ENCODE data around the gene TRPV3.

TRPV3 gene

DNA sequence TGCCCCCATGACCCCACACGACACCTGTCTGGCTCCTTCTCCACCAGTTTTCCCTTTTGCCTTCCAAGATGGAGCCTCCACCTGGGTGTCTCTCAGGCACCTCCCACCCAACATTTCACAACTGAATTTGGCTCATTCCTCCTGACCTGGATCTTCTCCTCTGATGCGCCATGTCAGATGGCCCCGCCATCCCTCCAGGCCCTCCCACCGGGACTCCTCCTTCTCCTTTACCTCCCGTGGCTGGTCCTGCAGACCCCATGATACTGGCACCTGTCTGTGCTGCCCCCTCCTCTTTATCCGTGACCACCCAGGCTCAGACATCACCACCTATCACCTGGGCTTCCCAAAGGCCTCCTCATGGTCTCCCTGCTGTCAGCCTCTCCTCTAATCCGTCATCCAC is 4.7 kb downstream of the TRPV3 start:
- TF ChIP-seq EZH2 (IDR thresholded peaks at IDR 0.05; ENCODE audit: borderline replicate concordance, low read length), result no peak
- TF ChIP-seq, protein P1, sequence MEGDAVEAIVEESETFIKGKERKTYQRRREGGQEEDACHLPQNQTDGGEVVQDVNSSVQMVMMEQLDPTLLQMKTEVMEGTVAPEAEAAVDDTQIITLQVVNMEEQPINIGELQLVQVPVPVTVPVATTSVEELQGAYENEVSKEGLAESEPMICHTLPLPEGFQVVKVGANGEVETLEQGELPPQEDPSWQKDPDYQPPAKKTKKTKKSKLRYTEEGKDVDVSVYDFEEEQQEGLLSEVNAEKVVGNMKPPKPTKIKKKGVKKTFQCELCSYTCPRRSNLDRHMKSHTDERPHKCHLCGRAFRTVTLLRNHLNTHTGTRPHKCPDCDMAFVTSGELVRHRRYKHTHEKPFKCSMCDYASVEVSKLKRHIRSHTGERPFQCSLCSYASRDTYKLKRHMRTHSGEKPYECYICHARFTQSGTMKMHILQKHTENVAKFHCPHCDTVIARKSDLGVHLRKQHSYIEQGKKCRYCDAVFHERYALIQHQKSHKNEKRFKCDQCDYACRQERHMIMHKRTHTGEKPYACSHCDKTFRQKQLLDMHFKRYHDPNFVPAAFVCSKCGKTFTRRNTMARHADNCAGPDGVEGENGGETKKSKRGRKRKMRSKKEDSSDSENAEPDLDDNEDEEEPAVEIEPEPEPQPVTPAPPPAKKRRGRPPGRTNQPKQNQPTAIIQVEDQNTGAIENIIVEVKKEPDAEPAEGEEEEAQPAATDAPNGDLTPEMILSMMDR (IDR thresholded peaks at IDR 0.05; ENCODE audit: low read length), result no peak
- Histone ChIP-seq H3K27me3 (ENCODE audit: insufficient read depth, low read length) (peaks cover 14% of the 10 kb centered on the region; the same call in 1 of the 2 replicates), H4K20me1 (ENCODE audit: insufficient read depth, low read length) (no peaks in the 10 kb centered on the region), H3K4me1 (ENCODE audit: insufficient read depth, low read length, severe bottlenecking) (peaks cover 16% of the 10 kb centered on the region), H3K79me2 (ENCODE audit: insufficient read depth, low read length) (no peaks in the 10 kb centered on the region), H3K9ac (ENCODE audit: low read length) (no peak overlapping the region), H3K4me2 (ENCODE audit: low read length) (no peak overlapping the region), H2AFZ (ENCODE audit: low read length) (no peak overlapping the region), H3K36me3 (ENCODE audit: insufficient read depth, low read length) (no peaks in the 10 kb centered on the region), H3K9me2 (ENCODE audit: low read depth, low read length) (no peaks in the 10 kb centered on the region), H3K27ac (ENCODE audit: low read depth, low read length, poor library complexity, severe bottlenecking) (no peak overlapping the region), H3K4me3 (ENCODE audit: low read depth, low read length, poor library complexity, severe bottlenecking) (no peak overlapping the region), H3F3A (ENCODE audit: insufficient read depth, low read length) (no peaks in the 10 kb centered on the region), H3K9me3 (ENCODE audit: low read length) (no peaks in the 10 kb centered on the region)

DNA sequence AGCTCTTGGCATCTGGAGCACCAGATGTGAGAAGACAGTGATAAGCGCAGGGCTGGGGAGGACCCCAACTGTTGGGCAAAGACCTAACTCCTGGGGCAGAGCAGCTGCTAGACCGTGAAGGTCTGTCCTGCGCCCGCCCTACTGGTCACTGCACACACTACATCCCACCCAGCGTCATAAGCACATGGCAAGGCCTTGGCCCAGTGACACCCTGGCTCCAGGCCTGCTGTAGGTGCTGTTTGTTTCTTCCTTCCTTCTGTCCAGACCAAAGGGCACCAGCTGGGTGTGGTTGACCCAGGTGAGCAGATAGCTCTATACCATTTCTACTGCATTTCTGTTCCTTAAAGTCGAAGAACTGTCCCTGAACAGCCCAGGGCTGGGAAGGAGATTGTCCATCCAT is 6.4 kb downstream of the TRPV3 start:
- H3K9me2 ChIP-seq (ENCODE audit: low read depth, low read length), result no peaks in the 10 kb centered on the region
- 0 out of 2 replicates have a peak, but pooled peaks cover 10% of the 10 kb centered on the region for H3K27me3 ChIP-seq (ENCODE audit: insufficient read depth, low read length)
- no peaks in the 10 kb centered on the region for H3K4me1 ChIP-seq (ENCODE audit: insufficient read depth, low read length, severe bottlenecking)
- H2AFZ ChIP-seq (ENCODE audit: low read length), result no peak overlapping the region
- no peaks in the 10 kb centered on the region for H3K79me2 ChIP-seq (ENCODE audit: insufficient read depth, low read length)
- H3F3A ChIP-seq (ENCODE audit: insufficient read depth, low read length), result no peaks in the 10 kb centered on the region
- no peak overlapping the region for H3K4me2 ChIP-seq (ENCODE audit: low read length)
- no peaks in the 10 kb centered on the region for H3K36me3 ChIP-seq (ENCODE audit: insufficient read depth, low read length)
- no peak overlapping the region for H3K27ac ChIP-seq (ENCODE audit: low read depth, low read length, poor library complexity, severe bottlenecking)
- no peak overlapping the region for H3K9ac ChIP-seq (ENCODE audit: low read length)
- H4K20me1 ChIP-seq (ENCODE audit: insufficient read depth, low read length), result no peaks in the 10 kb centered on the region
- TF ChIP-seq EZH2 (IDR thresholded peaks at IDR 0.05; ENCODE audit: borderline replicate concordance, low read length), result no peak
- TF ChIP-seq, protein P1 (IDR thresholded peaks at IDR 0.05; ENCODE audit: low read length), result no peak
- H3K9me3 ChIP-seq (ENCODE audit: low read length), result no peaks in the 10 kb centered on the region
- H3K4me3 ChIP-seq (ENCODE audit: low read depth, low read length, poor library complexity, severe bottlenecking), result no peak overlapping the region

DNA sequence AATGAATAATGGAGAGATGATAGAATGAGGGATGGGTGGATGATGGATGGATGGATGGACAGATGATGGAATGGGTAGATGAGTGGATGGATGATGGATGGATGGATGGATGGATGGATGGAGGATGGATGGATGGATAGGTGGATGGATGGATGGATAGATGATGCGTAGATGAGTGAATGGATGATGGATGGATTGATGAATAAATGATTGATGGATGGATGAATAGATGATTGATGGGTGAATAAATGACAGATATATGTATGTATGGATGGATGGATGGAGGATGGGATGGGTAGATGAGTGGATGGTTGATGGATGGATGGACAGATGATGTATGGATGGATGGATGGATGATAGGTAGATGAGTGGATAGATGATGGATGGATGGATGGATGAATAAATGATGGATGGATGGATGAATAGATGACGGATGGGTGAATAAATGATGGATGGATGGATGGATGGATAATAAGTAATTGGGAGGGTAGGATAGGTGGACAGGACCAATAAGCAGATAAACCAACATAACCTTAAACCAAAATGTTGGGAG is 7.9 kb downstream of the TRPV3 start:
- Histone ChIP-seq H3K4me2 (ENCODE audit: low read length) (no peak overlapping the region), H3K9me3 (ENCODE audit: low read length) (no peaks in the 10 kb centered on the region), H3K9ac (ENCODE audit: low read length) (no peak overlapping the region), H3F3A (ENCODE audit: insufficient read depth, low read length) (no peaks in the 10 kb centered on the region), H3K79me2 (ENCODE audit: insufficient read depth, low read length) (no peaks in the 10 kb centered on the region), H3K27me3 (ENCODE audit: insufficient read depth, low read length) (0 out of 2 replicates have a peak, but pooled peaks cover 4% of the 10 kb centered on the region), H3K36me3 (ENCODE audit: insufficient read depth, low read length) (no peaks in the 10 kb centered on the region), H3K4me1 (ENCODE audit: insufficient read depth, low read length, severe bottlenecking) (no peaks in the 10 kb centered on the region), H3K4me3 (ENCODE audit: low read depth, low read length, poor library complexity, severe bottlenecking) (no peak overlapping the region), H4K20me1 (ENCODE audit: insufficient read depth, low read length) (no peaks in the 10 kb centered on the region), H2AFZ (ENCODE audit: low read length) (no peak overlapping the region), H3K9me2 (ENCODE audit: low read depth, low read length) (no peaks in the 10 kb centered on the region), H3K27ac (ENCODE audit: low read depth, low read length, poor library complexity, severe bottlenecking) (no peak overlapping the region)
- TF ChIP-seq EZH2 (IDR thresholded peaks at IDR 0.05; ENCODE audit: borderline replicate concordance, low read length), result no peak
- TF ChIP-seq, protein P1 (IDR thresholded peaks at IDR 0.05; ENCODE audit: low read length), result no peak
